K562 (cell line): ENCODE data around the gene PRR7. TPM values are rescaled to one million over a fixed set of nuclear protein-coding genes. Genes with fewer than 3 reads are reported as not detected.

Experiments
- ELF1 ChIP-seq: fragments of 200-800 bp; sonication (Bioruptor generic); IDR thresholded peaks from 2 replicates; pipeline ENCODE4 v1.6.1; 2016; ENCODE audit warnings: missing genetic modification characterization, missing compliant biosample characterization
- ETS2 ChIP-seq: IDR thresholded peaks from 2 replicates; pipeline ENCODE4 v1.6.1; 2016; ENCODE audit warnings: borderline replicate concordance, missing genetic modification characterization, mild to moderate bottlenecking, moderate library complexity, missing compliant biosample characterization; ENCODE audit not compliant: poor library complexity, severe bottlenecking
- ILF3 ChIP-seq: fragments of 450-650 bp; IDR thresholded peaks from 2 replicates; pipeline ENCODE4 v1.6.1; 2018; ENCODE audit warnings: antibody characterized with exemption, mild to moderate bottlenecking, moderate library complexity, borderline replicate concordance
- MBD2 ChIP-seq: sonication (generic); IDR thresholded peaks from 2 replicates; pipeline ENCODE4 v1.6.1; 2016; ENCODE audit warnings: low read depth, borderline replicate concordance
- MCM2 ChIP-seq: fragments of 450-650 bp; IDR thresholded peaks from 2 replicates; pipeline ENCODE4 v1.6.1; 2017; ENCODE audit warnings: low read depth, mild to moderate bottlenecking
- NCOR1 ChIP-seq: fragments of 450-650 bp; IDR thresholded peaks from 2 replicates; pipeline ENCODE4 v1.6.1; 2016; ENCODE audit warnings: mild to moderate bottlenecking, moderate library complexity
- NFE2 ChIP-seq: IDR thresholded peaks from 2 replicates; pipeline ENCODE4 v1.6.1; 2014; ENCODE audit warnings: antibody characterized with exemption, low read depth
- RB1 ChIP-seq: fragments of 450-650 bp; IDR thresholded peaks from 2 replicates; pipeline ENCODE4 v1.6.1; 2017; ENCODE audit warnings: low read depth, mild to moderate bottlenecking
- SP2 ChIP-seq: IDR thresholded peaks from 2 replicates; pipeline ENCODE4 v1.6.1; 2011; ENCODE audit warnings: mild to moderate bottlenecking, low read depth, low read length, moderate library complexity; ENCODE audit not compliant: poor library complexity, severe bottlenecking; ENCODE audit errors: extremely low read depth
- TAF1 ChIP-seq: IDR thresholded peaks from 2 replicates; pipeline ENCODE4 v1.6.1; 2011; ENCODE audit warnings: mild to moderate bottlenecking, low read length, moderate library complexity; ENCODE audit not compliant: insufficient read depth, control insufficient read depth, severe bottlenecking; ENCODE audit errors: extremely low read depth
- ZBTB1 ChIP-seq: sonication (generic); formaldehyde crosslinking; IDR thresholded peaks from 2 replicates; pipeline ENCODE4 v1.8.1; 2023; ENCODE audit warnings: missing genetic modification reagents, low read depth, mild to moderate bottlenecking, borderline replicate concordance
- ZBTB34 ChIP-seq: fragments of 250-450 bp; sonication (Bioruptor Pico); IDR thresholded peaks from 2 replicates; pipeline ENCODE4 v1.8.0; 2021; ENCODE audit warnings: mild to moderate bottlenecking, moderate library complexity
- ZFX ChIP-seq: sonication (generic); formaldehyde crosslinking; IDR thresholded peaks from 2 replicates; pipeline ENCODE4 v1.8.0; 2022; ENCODE audit warnings: mild to moderate bottlenecking, missing genetic modification reagents, moderate library complexity
- polyA plus RNA-seq, 8 experiments: library from polyadenylated mRNA; depleted of rRNA in 4 of 8; stranded (reverse) in 5 of 8; unstranded in 3 of 8; fragments of >200 nt; fragmentation: Nextera tagmentation in 2 of 8; fragmentation: Illumina TruSeq in 1 of 8; extraction: Ambion mirVana in 2 of 8; extraction: Trizol in 1 of 8; gene quantifications; 2 replicates each; pipeline versions ENCODE4 v1.2.1 to v1.2.3, GENCODE V29; 2011 to 2014; ENCODE audit warnings: inconsistent platforms in 1 of 8, missing spikeins in 1 of 8
- total RNA-seq, 7 experiments: library from RNA; depleted of rRNA in 6 of 7; stranded (reverse); fragments of >200 nt in 6 of 7; fragmentation: Illumina TruSeq in 2 of 7; extraction: Trizol in 2 of 7; gene quantifications; 2 replicates each; pipeline versions ENCODE4 v1.2.1 to v1.2.3, GENCODE V29; 2011 to 2021; ENCODE audit warnings: low replicate concordance in 1 of 7
- TF ChIP-seq, protein P1 (sequence below): sonication (generic); formaldehyde crosslinking; IDR thresholded peaks from 2 replicates; pipeline ENCODE4 v1.9.0; 2022; ENCODE audit warnings: mild to moderate bottlenecking, missing genetic modification reagents
- TF ChIP-seq, protein P2 (sequence below): sonication (generic); formaldehyde crosslinking; IDR thresholded peaks from 2 replicates; pipeline ENCODE4 v1.8.1; 2023; ENCODE audit warnings: mild to moderate bottlenecking, missing genetic modification reagents, moderate library complexity

The PRR7 gene
- total and polyA plus RNA-seq, 9 of the 15 experiments (the other 6 are each of a cell fraction or from before 2014, with no cell fraction given), result 0.80 to 11.3 (median 10.4) TPM; not detected in 4

DNA sequence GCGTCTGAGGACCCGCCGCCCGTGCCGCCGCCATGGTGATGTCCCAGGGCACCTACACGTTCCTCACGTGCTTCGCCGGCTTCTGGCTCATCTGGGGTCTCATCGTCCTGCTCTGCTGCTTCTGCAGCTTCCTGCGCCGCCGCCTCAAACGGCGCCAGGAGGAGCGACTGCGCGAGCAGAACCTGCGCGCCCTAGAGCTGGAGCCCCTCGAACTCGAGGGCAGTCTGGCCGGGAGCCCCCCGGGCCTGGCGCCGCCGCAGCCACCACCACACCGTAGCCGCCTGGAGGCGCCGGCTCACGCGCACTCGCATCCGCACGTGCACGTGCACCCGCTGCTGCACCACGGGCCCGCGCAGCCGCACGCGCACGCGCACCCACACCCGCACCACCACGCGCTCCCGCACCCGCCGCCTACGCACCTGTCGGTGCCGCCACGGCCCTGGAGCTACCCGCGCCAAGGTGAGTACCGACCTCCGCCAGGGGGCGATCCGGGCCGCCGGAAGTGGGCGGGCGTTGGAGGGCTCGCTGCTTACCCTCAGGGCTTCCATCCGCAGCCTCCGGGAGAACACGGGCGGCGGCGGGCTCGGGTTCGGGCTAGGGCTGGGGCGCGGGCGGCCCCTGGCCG is 8.5 kb downstream of the PRR7 start (continued):
- TF ChIP-seq, protein P1, sequence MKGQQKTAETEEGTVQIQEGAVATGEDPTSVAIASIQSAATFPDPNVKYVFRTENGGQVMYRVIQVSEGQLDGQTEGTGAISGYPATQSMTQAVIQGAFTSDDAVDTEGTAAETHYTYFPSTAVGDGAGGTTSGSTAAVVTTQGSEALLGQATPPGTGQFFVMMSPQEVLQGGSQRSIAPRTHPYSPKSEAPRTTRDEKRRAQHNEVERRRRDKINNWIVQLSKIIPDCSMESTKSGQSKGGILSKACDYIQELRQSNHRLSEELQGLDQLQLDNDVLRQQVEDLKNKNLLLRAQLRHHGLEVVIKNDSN, result peak; percentile 76
- peak; percentile 89; the same call in 1 of the 2 replicates for TF ChIP-seq RB1
- peak; percentile 60; the same call in 1 of the 2 replicates for TF ChIP-seq NCOR1
- TF ChIP-seq NFE2, result peak; percentile 14; the same call in 1 of the 2 replicates
- TF ChIP-seq MBD2, result peak; percentile 20; the same call in 1 of the 2 replicates
- TF ChIP-seq SP2, result no peak
- no peak for TF ChIP-seq MCM2
- peak; percentile 75 for TF ChIP-seq ZFX
- peak; percentile 54; the same call in 1 of the 2 replicates for TF ChIP-seq ELF1 (tag)
- TF ChIP-seq ZBTB34 (CRISPR knock-in tag), result 0 out of 2 replicates have a peak, but pooled peaks have one; percentile 59
- peak; percentile 49 for TF ChIP-seq ETS2 (tag)
- peak; percentile 98 for TF ChIP-seq ZBTB1 (CRISPR knock-in tag)
- TF ChIP-seq, protein P2, sequence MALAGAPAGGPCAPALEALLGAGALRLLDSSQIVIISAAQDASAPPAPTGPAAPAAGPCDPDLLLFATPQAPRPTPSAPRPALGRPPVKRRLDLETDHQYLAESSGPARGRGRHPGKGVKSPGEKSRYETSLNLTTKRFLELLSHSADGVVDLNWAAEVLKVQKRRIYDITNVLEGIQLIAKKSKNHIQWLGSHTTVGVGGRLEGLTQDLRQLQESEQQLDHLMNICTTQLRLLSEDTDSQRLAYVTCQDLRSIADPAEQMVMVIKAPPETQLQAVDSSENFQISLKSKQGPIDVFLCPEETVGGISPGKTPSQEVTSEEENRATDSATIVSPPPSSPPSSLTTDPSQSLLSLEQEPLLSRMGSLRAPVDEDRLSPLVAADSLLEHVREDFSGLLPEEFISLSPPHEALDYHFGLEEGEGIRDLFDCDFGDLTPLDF (CRISPR knock-in tag), result peak; percentile 85
- TF ChIP-seq TAF1, result peak; percentile 76
- peak; percentile 88; the same call in 1 of the 2 replicates for TF ChIP-seq ILF3
